ENCODE measurements around the gene MAML2.

MAML2 gene

GRCh38 chr11:96134602-96135001, 208.4 kb downstream of the MAML2 start:
- TF ChIP-seq ZFX (IDR thresholded peaks at IDR 0.05), result no peak
- TF ChIP-seq, protein P1, sequence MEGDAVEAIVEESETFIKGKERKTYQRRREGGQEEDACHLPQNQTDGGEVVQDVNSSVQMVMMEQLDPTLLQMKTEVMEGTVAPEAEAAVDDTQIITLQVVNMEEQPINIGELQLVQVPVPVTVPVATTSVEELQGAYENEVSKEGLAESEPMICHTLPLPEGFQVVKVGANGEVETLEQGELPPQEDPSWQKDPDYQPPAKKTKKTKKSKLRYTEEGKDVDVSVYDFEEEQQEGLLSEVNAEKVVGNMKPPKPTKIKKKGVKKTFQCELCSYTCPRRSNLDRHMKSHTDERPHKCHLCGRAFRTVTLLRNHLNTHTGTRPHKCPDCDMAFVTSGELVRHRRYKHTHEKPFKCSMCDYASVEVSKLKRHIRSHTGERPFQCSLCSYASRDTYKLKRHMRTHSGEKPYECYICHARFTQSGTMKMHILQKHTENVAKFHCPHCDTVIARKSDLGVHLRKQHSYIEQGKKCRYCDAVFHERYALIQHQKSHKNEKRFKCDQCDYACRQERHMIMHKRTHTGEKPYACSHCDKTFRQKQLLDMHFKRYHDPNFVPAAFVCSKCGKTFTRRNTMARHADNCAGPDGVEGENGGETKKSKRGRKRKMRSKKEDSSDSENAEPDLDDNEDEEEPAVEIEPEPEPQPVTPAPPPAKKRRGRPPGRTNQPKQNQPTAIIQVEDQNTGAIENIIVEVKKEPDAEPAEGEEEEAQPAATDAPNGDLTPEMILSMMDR (conservative IDR thresholded peaks at IDR 0.05), result no peak
- no peak overlapping the region for H3K27ac ChIP-seq

DNA sequence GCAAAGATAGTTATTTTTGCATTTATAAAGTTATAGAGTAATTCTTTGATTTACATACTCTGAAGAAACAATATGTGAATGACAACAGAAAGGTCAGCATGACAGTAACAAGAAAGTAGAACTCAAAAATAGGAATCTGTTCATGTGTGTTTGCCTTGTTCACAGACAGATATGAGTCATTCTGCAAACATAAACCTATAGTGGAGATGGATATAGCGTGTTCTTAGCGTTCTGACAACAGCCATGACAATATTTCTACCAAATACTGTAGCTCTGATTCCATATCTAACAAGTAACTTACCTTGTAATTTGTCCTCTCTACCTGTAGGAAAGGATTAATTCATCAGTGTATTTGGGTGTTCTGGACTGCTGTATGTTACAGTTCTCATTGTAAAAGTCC, 210.6 kb downstream of the MAML2 start:
- H3K27ac ChIP-seq, result no peak overlapping the region

DNA sequence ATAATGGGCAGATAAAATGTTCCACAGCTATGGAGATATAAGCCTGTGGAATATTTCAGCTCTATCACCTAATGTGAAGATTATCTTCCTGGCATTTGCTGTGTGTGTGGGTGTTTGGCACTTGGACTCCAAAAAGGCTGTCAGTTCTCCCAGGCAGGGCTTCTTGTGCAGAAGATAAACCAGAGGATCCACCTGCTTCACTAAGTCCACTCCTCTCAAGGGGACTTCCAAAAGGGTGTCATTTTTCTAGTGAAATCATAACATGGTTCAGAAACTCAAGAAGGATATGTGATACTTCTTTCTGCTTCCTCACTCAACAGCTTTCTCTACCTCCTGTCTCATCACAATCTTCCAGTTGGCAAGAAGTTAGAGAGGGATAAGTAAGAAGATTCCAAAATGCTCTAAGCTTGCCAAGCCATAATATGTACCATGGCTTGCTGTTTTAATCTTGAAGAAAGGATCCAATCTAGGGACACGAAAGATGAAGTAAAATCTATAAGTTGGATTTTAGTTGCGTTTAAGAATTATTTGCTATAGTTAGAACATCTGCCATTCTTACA, 212.9 kb downstream of the MAML2 start:
- no peak overlapping the region for H3K27ac ChIP-seq
- no peak for TF ChIP-seq ZFX (IDR thresholded peaks at IDR 0.05)
- TF ChIP-seq, protein P1 (conservative IDR thresholded peaks at IDR 0.05), result no peak

More for the DNA sequence above, 210.6 kb downstream of the MAML2 start:
- TF ChIP-seq, protein P1 (conservative IDR thresholded peaks at IDR 0.05), result no peak
- no peak for TF ChIP-seq ZFX (IDR thresholded peaks at IDR 0.05)

- TF ChIP-seq, protein P1 (conservative IDR thresholded peaks at IDR 0.05), result no peak
- TF ChIP-seq ZFX (IDR thresholded peaks at IDR 0.05), result no peak
- no peak overlapping the region for H3K27ac ChIP-seq
These were observed 215.4 kb downstream of the MAML2 start for GRCh38 chr11:96127596-96127959.

DNA sequence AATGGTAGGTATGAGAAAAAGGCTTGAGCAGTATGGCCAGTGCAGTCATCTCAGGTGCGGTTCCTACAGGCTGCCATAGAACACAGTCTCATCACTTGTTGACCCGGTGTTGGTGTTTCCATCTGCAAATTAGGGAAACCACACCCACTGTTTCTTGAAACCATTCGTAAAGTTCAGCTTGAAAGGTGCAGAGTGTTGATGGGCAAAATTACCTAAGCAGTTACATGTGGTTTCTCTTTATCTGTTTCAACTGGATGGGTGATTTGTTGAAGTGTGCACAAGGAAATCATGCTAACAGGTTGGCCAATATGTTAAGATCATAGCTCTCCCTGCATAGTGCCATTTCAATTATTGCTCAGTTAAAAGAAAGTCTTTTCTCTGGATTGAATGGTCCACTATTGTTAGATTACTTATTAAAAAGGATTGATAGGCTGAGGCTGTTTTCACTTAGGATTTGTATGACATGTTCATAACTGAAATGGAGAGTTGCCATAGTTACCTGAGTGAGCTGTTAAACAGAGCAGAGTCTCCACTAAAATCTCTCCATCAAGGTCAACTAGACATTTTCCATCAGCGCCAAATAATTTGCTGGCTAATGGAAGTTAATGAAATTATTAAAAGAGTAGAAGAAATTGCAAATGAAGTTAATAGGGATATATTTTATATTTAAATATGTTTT, 215.9 kb downstream of the MAML2 start:
- TF ChIP-seq, protein P1 (conservative IDR thresholded peaks at IDR 0.05), result no peak
- TF ChIP-seq ZFX (IDR thresholded peaks at IDR 0.05), result no peak
- no peak overlapping the region for H3K27ac ChIP-seq

GRCh38 chr11:96125400-96125799, 217.6 kb downstream of the MAML2 start:
- no peak overlapping the region for H3K27ac ChIP-seq
- no peak for TF ChIP-seq ZFX (IDR thresholded peaks at IDR 0.05)
- TF ChIP-seq, protein P1 (conservative IDR thresholded peaks at IDR 0.05), result no peak

DNA sequence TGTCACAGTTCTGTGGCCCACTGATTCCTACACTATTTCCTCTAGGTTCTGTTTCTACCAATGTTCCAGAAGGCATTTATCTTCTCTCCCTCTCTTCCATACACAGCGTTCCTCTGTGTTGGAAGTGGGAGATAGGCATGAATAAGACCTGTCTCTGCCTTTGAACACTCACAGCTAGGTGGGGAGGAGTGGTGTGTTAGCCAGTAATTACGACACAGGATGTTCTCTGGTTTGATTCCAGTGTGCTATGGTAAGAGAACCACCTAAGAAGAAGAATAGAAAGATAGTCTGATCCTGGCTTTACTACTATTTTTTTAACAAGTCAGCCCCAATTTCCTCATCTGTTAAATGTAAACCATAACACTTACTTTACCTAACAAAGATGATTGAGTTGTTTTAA, 218.8 kb downstream of the MAML2 start:
- TF ChIP-seq, protein P1 (conservative IDR thresholded peaks at IDR 0.05), result no peak
- no peak for TF ChIP-seq ZFX (IDR thresholded peaks at IDR 0.05)
- H3K27ac ChIP-seq, result no peak overlapping the region

All from C4-2B (cell line).